Measurements from ENCODE around the gene SUB1.
"Not testable (repeated sequence)": the region's sequence is repeated elsewhere in the genome, so short reads cannot be mapped to it uniquely, and the experiment has no call there.

The SUB1 gene

DNA sequence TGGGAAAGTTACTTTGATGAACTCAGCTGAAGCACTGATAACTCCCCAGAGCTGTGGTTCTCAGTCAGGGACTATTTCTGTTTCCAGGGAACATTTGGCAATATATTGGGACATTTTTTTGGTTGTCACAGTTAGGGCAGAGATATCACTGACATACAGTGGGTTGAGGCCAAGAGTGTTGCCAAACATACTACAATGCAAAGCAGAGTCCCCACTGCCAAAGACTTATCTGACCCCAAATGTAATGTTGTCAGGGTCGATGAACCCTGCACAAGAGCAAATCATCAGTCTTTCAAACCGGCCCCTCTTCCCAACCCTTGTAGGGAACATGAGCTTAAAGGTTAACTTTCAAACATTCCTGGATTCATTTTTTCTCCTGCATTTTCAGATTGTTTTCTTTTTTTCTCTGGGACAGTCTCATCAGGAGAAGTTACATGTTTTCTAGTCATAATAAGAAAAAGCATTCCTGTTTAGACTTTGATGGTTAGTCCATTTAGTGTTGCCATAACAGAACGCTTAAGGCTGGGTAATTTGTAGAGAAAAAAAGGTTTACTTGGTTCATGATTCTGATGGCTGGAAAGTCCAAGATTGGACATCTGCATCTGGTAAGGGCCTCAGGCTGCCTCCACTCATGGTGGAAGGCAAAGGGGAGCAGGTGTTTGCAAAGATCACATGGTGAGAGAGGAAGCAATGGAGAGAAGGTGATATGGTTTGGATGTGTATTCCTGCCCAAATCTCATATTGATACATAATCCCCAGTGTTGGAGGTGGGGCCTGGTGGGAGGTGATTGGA lies 18.8 kb upstream of the SUB1 start:
- no peak for DNase-seq

DNA sequence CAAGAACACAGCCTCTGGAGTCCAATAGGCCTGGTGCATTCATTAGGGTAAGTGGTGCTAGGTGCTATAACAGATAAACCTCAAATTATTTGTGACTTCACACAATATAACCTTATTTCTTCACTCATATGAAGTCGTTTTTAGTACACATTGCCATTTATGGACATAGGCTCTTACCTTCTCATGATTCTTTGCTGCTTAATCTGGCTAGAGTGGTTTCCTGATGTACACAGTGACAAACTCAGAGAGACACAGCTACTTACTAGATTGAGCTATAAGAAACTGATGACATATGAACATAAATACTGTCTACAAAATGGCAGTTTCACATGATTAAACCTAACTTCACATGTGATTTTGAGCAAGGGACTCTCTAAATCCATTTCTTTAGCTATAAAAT lies 14.2 kb upstream of the SUB1 start:
- DNase-seq: no peak

DNA sequence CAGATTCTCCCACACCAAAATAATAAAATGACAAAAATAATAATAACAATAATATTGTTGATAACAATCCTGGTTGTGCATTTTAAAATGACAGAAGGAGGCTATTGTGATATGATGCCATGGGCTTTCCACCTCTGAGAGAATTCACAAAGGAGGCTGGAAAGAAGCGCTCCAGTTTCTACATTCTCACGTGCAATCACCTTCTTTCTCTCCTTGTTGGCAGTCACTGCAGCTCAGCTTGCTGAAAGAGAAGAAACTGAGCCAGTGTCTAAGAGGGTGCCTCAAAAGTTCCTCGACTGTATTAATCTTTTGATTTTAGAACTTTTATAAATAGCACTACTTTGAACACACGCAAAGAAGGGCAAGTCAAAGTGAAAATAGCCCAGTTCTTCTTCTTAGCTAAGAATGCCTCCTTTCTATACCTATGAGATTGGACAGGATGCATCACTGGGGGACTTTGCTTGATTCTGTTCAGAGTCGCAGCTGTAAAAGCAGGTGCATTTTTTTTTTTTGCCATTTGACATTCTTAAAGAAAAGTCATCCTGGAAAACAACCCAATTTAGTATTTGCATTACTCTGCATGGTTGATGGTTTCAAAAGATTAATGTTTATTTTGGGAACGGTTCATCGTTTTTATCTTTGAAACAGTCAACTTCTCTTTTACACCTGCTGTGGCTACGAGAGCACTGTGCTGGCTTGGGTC lies 12.4 kb upstream of the SUB1 start:
- no peak for DNase-seq

DNA sequence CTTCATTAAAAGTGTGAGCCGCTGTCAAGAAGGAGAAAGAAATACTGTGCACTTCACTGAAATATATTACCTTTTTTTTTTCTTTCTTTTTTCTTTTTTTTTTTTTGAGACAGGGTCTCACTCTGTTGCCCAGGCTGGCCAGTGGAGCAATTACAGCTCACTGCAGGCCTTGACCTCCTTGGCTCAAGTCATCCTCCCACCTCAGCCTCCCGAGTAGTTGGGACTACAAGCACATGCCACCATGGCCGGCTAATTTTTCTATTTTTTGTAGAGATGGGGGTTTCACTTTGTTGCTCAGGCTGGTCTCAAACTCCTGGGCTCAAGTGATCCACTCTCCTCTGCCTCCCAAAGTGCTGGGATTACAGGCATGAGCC lies 11.9 kb upstream of the SUB1 start:
- not testable (repeated sequence) for DNase-seq

DNA sequence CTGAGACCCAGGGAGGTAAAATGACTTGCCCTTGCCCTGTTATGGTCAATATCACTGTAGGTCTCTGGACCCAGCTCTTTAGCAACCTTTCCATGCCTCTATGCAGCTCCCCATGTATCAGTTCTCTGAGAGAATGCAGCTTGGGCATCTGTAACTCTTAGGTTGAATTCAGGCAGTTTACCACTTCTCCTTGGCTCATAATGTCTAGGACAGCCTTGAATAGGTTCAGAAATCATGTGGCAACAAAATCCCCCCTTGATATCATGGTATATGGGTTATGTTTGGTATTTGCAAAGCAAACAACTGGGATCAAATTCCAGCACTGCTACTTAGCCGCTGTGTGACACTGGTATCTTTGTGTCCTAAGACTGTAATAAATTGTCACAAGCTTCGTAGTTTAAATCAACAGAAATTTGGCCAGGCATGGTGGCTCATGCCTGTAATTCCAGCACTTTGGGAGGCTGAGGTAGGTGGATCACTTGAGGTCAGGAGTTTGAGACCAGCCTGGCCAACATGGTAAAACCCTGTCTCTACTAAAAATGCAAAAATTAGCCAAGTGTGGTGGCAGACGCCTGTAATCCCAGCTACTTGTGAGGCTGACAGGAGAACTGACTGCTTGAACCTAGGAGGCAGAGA lies 10.7 kb upstream of the SUB1 start:
- no peak for DNase-seq

DNA sequence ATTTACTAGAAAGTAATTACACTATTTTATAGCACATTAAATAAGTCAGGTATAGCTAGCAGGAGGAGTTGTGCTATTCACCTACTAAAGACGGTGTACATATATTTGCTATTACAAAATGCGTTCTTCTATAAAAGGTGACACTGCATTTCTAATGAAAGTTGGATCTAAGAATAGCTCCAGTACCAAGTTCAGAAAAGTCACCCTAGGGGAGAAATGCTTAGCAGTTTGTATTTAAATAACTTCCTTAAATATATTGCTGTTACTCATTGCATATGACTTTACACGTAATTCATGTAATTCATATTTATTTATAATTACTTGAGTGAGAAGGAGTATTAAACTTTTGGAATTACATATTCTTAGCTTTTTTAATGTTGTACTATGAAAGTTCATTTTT lies 7.0 kb upstream of the SUB1 start:
- DNase-seq: no peak

DNA sequence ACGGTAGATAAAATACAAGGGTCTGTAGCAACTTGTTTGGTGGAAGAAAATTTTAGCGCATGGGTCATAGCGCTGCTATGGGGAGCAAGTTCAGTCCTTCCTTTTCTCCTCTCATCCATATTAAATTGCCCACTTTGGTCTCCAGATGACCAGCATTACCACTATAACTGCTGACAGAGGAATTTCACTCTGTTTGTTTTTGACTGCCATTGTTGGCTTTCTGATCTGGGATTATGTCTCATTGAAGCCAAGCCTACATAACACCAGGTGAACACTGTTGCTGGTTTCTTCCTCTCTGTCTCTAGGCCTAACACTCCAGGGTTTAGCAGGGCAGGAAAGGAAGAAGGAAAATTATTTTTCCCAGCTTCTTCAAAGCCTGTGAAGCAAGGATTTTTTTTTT lies 6.6 kb upstream of the SUB1 start:
- no peak for DNase-seq

DNA sequence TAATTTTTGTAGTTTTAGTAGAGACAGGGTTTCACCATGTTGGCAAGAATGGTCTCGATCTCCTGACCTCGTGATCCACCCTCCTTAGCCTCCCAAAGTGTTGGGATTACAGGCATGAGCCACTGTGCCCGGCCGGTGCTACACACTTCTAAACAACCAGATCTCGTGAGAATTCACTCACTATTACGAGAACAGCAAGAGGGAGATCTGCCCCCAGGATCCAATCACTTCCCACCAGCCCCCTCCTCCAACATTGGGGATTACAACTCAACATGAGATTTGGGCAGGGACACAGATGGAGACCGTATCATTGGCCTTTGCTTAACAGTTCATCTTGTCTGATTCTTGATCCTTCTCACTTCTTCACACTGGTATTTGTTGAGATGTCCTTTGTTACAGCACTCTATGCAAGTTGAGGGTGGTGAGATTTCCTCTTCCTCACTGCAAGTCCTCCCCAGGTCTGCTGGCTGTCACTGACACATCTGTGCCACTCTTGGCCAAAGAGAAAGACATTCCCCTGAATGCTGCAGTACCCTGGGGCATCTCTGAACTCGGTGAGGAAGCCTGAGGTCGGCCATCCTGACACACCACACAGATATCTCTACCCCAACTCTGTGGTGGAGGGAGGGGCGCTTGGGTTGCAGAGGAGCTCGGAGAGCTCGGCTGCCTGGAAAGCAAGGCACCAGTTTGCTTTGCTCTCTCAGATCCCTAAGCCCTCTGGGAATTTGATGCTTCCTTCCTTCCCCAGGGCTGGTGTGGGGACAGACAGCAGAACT lies 4.2 kb upstream of the SUB1 start:
- DNase-seq: no peak

DNA sequence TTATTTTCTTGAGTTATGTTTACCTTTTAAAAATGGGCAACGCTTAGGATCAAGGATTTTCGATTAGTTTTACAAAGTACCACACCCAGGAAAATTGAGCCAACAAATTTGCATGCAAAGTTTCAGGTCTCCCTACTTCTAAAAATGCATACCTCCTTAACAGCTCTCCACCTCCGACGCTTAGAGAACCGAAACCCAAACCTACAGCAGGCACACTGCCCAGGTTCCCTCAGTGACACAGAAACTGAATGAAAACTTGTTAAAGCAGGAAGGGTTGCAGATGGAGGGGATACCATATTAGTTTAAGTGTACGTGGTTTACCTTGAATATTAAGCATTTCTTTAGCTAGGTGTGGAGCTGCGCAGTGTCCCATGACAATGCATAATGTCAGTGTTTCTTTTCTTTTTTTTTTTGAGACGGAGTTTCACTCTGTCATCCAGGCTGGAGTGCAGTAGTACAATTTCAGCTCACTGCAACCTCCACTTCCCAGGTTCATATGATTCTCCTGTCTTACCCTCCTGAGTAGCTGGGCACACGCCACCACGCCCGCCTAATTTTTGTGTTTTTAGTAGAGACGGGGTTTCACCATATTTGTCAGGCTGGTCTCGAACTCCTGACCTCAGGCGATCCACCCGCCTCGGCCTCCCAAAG lies 1.6 kb upstream of the SUB1 start:
- DNase-seq: no peak

DNA sequence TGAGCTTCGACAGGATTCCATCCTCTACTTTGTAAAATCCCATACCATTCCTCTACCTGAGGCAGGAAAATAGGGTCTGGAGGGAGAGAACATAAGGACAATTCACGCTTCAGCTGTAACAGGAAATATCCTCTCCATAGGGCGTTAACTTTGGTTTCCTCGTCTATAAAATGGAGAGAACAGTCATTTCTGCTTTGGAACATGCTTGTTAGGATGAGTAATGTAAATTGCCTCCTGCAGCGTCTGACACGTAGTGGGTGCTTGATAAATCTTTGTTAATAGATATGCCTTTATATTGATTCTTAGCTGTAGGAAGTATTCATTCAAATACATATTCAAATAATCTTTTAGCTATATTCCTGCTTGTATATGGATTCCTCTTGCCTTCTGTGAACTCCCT lies 711 bp upstream of the SUB1 start:
- no peak for DNase-seq

DNA sequence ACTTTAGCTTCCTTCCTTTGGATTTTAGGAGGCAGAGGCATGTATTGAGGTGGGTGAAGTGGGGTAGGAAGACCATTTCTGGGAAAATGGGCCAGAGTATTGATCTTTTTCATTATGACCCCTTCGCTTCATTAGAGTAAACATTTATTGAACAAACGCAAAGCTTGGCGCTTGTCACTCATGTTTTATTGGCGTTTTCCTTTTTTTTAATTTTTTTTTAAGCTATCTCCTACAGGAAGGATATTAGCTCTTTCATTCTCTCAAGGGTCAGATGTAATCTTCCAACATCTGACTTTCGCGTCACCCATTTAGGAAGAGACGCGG lies 273 bp upstream of the SUB1 start:
- no peak for DNase-seq

DNA sequence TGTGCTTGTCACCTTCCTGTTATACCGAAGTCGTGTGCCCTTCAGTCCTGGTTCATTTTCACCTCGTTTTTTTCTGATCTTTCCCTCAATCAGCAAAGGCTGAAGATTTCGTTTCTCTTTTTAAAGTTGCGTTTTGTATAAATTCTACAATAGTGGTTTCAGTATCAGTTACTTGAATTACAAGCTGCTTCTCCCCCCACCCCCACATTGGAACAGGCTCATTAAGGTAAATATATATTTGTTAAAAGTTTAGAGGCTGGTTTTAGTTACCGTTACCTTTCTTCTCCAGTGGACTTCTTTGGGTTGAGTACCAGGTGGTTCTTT lies 881 bp downstream of the SUB1 start:
- DNase-seq: no peak

DNA sequence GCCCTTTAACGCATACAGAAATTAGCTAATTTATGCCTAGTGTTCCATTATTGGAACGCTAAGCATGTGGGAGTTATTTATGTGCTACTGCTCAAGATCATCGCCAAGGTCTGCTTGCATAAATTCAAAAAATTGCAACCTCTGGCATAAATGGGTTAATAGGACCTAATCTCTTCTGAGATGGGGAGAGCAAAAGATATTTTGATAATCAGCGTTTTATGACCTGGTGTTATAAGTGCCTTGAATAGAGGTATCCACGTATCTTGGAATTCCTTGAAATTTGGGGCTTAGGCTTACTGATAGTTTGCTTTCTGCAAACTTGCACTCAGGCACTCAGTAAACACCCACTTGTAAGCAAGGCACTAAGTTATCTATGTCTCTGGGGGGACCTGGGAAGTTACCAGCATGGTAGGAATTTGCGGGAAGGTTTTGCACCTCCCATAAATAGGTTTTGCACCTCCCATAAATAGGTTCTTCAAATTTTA lies 1.8 kb downstream of the SUB1 start:
- no peak for DNase-seq

DNA sequence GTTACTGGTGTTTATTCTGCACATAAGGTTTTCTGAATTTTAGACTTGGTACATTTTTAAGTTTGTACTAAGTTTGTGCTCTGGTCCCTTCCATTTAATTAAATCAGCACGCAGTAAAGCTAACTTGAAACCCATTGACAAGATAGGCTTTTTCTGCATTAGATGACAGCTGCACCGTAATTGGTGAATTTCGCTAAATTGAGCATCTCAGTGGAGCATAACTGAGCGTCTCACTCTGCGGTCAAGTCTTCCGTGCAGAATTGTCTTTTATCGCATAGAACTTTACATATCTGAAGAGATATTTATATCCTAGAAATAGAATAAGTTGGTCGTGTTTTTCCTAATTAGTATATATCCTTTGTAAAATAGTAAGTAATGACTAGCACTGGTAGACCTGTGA lies 4.1 kb downstream of the SUB1 start:
- no peak for DNase-seq

DNA sequence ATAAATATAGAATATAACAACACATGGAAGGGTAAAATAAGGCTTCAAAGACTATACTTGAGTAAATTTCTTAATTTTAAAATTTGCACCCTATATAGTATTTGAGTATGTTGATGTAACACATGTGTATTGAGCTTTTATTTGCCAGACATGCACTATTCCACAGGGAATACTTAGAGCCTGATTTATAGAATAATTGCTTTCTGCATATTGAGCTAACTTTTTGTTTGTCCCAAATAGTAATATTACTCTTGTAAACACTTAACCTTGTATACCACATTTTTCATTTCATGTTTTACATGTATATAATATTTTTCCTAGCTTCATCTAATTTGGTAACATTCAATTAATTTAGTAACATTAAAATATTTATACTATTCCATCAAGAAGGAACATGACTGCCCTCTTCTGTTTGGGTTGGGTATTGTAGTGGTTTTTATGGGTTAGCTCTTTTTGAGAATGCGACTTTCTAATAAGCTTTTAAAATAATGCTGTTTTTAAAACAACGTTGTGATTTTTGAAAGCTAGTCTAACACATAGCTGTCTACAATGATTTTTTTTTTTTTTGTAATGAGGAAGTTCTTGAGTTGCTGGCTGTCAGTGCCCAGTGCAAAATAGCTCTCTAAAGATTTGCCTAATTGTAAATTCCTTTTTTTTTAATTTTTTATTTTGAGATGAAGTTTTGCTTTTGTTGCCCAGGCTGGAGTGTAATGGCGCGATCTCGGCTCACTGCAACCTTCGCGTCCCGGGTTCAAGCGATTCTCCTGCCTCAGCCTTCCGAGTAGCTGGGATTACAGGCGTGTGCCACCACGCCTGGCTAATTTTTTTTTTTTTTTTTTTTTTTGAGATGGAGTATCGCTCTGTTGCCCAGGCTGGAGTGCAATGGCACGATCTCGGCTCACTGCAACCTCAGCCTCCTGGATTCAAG lies 4.8 kb downstream of the SUB1 start:
- DNase-seq: peak; percentile 35

DNA sequence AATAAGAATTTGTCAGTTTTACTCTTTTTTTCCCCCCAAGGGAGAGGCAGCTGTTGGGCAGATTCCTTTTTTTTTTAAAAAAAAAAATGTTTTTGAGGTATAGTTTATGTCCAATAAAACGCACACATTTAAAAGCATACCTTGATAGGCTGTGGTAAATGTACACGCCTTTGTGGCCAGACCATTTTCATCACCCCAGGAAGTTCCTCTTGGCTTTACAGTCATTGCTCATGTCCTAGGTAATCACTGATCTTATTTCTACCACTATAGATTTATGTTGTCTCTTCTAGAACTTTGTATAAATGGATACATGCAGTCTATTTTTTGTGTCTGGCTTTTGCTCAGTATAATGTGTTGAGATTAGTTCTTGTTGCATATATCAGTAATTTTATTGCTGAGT lies 9.8 kb downstream of the SUB1 start:
- no peak for DNase-seq

DNA sequence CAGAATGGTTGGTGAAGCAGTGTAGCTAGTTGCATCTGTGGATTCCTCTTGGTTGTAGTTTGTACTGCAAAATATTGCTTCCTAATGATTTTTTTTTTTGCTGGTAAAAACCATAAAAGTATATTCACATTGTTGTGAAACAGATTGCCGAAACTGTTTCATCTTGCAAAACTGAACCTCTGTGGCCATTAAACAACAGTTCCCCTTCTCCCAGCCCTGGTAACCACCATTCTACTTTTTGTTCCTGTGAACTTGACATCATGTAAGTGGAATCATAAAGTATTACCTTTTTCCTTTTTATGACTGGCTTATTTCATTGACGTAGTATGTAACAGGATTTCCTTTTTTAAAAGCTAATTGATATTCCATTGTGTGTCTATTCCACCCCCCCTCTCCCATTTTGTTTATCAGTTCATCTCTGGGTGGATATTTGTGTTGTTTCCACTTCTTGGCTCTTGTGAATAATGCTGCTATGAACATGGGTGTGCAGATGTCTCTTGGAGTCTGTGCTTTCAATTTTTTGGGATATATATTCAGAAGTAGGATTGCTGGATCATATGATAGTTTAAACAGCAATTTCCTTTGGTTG lies 11.8 kb downstream of the SUB1 start:
- DNase-seq: no peak

DNA sequence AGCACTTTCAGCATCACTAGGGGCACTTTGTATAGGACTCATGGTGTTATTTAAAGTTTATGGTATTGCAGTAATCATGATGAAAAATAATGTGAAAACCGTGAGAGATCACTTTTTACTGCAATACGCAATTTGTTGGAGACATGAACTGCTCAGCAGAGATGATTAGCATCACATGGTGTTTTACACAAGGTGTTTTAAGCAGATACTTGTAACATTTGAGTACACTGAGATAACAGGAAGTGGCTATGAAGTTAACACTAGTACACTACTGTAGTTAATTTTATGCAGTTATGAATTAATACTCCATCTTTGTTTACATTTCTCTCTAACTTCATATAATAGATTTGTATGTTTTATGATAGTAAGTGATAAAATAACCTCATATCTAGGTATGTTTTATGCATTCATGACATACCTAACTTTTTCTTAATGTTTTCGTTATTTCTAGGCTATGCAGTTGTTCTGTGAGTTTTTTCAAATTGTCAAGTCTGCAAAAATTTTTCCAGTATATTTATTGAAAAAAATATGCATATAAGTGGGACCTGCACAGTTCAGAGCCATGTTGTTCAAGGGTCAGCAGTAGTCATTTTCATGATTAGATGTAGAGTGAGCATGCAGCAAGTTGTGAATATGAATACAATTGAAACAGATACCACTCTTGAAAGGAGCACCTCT lies 13.0 kb downstream of the SUB1 start:
- no peak for DNase-seq

DNA sequence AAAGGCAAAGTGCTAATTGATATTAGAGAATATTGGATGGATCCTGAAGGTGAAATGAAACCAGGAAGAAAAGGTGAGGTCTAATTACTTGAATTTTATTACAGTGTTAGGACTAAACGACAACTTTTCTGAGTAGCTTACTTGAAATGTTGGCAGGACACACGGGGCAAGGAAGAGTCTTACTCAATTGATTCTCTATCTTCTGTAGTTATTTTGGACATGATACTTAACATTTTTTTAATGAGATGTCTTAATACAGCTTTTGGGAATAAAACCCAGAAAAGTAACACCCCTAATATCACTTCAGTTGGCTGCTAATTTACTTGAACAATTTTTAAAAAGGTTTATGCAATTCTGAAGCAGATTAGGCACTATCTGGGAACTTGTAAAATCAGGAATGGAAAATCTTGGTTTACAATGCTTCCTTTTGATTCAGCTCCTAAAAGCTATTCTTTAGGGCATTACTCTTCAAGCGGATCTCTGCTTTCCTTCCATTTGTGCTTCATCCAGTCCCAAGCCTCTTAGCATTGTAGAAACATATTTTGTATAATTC lies 13.7 kb downstream of the SUB1 start:
- no peak for DNase-seq

DNA sequence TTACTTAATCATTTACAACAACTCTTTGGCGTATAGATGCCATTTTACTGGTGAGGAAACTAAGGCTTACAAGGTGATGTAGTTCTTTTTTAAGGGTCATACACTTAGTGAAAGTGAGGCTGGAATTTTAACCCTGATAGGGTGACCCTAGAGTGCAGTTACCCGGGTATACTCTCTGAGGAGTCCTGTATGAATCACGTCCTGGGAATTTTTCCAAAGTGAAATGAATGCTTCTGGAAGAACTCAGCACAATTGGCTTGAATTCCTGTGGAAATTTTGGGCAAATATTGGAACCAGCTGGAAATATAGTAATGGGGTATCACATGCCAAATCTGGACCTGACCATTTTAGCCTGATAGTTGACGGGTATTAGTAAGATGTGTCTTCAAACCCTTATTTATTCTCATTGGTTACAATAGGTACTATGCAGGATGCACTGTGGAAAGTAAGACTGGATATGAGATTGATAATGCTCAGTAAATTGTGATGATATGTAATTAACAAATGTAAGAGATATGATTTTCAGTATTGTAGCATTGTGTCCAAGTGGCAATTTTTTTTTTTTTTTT lies 14.8 kb downstream of the SUB1 start:
- DNase-seq: no peak

Data from NCI-H2029 treated with DMSO at 0.1 percent for 48 hours (cell line).